HuH-7.5 (cell line): ENCODE measurements around the gene SLC43A1.

Experiments
- DNase-seq: peaks from one replicate; pipeline ENCODE4 v3.0.0; 2011; ENCODE audit warnings: low spot score

Gene SLC43A1

DNA sequence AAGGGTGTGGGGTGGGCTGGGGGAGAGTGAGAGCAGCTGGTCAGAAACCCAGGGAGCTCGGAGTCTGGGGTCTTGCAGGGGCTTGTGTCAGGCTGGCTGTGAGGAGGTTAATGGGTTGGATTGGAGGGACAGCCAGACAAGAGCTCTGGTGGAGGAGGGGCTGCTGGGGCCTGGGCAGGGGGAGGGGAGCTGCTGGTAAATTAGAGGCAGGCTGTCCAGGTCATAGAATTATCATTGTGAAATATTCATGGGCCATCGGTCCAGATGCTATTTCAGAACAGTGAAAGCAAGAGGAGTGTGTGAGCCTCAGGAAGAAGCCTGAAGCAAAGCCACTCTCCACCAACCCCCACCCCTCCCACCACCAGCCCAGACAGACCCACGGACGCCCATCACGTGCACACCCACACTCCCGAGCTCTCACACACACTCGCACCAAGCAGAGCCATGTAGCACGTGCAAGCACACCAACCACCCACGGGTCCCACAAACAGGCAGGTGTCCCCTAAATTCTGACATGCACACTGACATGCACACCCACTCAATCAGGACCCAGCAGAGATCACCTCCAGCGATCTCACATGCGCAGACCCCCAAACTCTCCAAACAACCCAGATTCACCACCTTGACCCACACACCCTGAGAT lies 36.4 kb downstream of the SLC43A1 start:
- DNase-seq: no peak

DNA sequence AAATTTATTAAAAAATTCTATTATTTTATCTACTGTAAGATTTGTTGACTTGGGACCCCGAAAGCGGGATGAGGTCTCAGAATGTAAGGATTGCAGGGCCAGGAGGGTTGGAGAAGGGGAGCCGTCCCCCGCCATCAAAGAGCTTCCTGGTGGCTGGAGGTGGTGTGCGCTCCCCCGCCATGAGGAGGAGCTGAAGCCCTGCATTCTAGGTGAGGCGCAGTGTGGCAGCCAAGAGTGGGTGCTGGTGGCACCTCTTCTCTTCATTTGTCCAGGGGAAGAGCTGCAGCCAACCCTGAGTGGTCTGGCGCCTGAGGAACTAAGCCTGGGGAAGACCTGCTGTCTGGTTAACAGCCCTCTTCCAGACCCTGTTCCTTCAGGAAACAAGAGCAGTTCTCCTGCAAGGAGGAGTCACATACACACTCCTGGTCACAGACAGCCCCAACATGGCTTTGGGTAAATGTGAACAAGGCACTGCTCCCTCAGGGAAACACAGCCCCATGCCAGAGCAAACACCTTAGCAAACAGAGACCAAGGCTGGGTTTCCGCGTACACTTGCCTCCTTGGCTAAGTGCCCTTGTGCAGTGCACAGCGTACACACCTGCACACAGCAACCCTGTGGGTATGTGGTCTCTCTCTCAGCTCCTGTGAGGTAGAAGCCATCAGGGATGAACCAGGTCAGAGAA lies 37.9 kb downstream of the SLC43A1 start:
- peak; percentile 73 for DNase-seq

DNA sequence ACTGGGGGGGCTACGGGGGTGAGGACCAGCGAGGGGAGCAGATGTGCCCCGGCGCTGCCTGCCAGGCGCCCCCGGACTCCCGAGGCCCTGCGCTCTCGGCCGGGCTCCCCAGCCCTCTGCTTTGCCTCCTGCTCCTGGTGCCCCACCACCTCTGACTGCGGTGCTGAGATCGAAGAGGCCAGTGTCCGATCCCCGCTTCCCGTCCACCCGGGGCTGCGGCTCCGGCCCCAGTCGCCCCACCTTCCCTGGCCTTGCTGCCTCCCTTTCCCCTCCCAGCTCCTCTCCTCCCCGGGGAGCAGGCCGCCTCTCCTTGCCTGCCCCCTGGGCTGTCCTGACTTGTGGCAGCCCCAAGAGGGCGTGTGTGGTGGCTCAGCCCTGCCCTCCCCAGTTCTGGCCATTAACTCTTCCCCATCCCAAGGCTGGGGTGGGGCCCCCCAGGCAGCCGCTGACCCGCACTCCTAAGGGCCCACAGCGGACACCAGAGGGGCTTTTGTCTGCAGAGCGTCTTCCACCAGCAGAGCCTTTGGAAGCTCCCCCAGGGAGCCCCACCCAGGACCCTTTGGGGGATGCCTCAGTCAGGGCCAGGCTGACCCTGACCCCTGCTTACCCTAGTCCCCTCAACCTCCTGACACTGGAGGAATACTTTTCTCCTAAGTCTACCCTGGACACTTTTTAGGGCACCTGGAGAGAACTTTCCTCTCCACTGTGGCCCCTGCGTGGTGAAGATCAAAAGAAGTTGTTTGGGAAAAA lies 38.6 kb downstream of the SLC43A1 start:
- DNase-seq: peak; percentile 100

DNA sequence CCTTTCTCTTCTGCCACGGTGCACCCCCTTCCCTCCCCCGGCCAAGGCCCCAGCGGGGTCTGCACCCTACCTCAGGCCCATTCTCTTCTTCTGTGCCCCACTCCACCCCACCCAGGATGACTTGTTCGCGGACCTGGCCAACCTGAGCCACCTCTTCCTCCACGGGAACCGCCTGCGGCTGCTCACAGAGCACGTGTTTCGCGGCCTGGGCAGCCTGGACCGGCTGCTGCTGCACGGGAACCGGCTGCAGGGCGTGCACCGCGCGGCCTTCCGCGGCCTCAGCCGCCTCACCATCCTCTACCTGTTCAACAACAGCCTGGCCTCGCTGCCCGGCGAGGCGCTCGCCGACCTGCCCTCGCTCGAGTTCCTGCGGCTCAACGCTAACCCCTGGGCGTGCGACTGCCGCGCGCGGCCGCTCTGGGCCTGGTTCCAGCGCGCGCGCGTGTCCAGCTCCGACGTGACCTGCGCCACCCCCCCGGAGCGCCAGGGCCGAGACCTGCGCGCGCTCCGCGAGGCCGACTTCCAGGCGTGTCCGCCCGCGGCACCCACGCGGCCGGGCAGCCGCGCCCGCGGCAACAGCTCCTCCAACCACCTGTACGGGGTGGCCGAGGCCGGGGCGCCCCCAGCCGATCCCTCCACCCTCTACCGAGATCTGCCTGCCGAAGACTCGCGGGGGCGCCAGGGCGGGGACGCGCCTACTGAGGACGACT lies 39.3 kb downstream of the SLC43A1 start:
- peak; percentile 95 for DNase-seq

GRCh38 chr11:57475671-57476046 lies 39.8 kb downstream of the SLC43A1 start:
- DNase-seq: no peak

DNA sequence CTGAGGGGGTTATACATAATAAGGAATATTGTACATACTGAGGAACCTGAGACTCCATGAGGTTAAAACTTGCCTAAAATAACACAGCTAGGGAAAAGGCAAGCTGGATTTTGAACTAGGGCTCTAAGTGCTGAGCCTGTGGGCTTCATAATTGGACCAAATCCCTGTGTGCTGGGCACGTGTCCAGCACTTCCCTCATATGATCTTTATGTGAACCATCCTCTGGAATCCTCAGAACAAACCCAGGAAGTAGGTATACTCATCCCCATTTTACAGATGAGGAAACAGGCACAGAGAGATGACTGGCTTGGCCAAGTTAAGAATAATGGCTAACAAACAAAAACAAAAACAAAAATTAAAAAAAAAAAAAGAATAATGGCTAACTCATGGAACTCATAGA lies 40.3 kb downstream of the SLC43A1 start:
- DNase-seq: no peak

DNA sequence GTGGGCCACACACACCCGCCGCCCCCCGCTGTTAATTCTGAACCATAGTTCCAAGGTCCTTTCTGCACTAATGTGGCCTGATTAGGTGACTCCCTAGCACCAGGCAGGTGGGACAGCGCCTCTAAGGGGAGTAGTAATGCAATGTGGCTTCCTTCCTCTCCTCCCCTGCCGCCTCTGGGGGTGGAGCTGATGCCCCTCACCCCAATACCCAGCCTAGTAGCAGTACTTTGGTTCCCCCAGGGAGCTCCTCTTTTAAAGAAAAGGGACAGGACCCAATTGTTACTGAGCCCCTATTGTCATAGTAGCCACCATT lies 40.7 kb downstream of the SLC43A1 start:
- peak; percentile 57 for DNase-seq

DNA sequence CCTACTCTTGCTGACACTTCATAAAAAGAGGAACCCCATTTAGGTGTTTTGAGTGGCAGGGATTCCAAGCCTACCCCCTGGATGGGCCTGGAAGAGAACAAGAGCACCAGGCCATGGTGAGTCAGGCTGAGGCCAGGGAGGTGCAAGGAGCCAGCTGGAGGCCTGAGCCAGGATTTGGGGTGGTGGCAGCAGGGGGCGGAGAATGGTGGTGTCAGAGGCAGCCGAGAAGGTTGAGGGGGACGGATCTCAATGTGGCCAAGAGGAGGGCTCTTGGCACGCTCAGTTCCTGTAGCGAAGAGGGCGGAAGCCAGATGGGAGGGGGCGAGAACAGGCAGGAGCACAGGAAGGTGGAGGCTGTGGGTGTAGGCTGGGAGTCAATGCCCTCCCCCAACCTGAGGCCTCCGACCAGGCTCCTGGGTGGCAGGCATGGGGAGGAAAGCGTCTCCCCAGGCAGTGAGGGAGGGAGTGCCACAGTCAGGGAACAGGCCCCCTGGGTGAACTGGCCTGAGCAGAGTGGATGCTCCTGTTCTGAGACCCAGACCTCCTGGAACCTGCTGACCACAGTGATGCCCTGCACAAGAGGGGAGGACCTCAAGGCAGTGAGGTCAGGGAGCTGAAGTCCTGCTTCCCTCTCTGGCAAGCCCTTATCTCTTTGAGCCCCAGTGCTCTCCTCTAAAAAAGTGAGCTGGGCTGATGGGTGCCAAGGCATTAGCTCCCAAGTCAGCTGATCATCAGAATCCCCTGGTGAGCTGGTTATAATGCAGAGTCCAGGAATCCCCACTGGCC lies 41.3 kb downstream of the SLC43A1 start:
- no peak for DNase-seq

GRCh38 chr11:57473285-57473841 lies 42.1 kb downstream of the SLC43A1 start:
- no peak for DNase-seq

DNA sequence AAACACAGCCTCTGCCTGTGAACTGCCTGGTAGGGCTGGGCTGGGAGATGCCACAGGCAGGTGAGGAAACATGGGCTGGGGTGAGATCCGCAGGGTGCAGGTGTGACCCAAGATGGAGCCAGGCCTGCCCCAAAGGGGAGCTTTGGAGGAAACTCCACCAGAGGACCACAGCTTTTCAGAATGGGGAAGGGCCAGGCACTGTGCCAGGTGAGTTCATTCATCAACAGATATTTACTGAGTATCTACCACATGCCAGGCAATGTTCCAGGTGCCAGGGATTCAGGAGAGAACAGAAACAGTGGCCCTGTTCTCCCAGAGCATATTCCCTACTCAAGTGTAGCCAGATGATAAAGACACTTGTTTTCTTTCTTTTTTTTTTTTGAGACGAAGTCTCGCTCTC lies 44.0 kb downstream of the SLC43A1 start:
- DNase-seq: no peak

- no peak for DNase-seq
These were observed 46.2 kb downstream of the SLC43A1 start for GRCh38 chr11:57469268-57469667.

- peak; percentile 32 for DNase-seq
These were observed 47.2 kb downstream of the SLC43A1 start for GRCh38 chr11:57468276-57468675.

DNA sequence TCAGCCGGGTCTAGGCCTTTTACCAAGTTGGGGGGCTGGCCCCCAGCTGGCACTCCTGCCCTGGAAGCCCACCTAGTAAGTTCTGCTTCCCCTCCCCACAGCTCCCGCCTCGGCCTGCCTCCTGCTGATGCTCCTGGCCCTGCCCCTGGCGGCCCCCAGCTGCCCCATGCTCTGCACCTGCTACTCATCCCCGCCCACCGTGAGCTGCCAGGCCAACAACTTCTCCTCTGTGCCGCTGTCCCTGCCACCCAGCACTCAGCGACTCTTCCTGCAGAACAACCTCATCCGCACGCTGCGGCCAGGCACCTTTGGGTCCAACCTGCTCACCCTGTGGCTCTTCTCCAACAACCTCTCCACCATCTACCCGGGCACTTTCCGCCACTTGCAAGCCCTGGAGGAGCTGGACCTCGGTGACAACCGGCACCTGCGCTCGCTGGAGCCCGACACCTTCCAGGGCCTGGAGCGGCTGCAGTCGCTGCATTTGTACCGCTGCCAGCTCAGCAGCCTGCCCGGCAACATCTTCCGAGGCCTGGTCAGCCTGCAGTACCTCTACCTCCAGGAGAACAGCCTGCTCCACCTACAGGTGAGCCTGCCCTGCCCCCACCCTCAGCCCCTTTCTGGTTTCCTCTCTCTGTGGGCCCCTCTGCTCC lies 47.9 kb downstream of the SLC43A1 start:
- DNase-seq: no peak

- DNase-seq: no peak
These were observed 48.8 kb downstream of the SLC43A1 start for GRCh38 chr11:57466680-57467079.

GRCh38 chr11:57464539-57465181 lies 50.8 kb downstream of the SLC43A1 start:
- DNase-seq: no peak

DNA sequence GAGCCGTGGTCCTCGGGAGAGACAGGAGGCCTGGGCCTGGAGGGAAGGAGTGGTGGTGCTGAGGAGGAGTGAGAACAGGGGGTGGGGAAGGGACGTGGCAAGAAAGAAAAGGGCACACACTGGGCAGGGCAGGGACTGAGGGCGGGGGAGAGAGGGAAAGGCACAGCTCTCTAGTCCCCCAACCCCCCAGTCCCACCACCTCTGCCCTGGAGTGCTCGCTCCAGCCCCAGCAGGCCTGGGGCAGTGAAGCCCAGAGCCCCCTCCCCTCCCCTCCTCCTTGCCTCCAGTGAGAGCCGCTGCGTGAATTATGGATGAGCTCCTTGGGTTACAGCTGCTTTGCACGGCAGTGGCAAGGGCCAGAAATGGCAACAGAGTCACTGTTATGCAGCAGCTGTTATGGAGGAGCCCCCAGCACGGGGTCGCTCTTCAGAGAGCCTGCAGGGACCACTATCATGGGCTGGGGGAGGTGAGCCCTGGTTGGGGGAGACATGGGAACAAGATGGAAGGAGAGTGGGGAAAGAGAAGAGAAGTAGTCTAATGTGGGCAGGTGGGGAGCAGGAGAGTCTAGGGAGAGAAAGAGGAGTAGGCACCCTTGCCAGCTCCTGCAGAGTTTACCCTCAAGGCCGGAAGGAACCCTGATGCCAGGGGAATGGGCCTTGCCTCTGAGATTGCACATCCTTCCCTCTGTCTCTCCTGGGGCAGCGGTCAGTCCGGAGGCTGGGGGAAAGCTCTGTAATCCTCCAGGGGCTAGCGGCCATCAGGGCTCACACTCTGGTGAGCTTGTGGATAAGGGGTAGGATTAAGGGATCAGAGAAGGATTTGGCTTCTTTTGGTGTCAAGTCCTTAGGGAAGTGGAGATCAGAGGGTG lies 51.6 kb downstream of the SLC43A1 start:
- no peak for DNase-seq

GRCh38 chr11:57462597-57462996 lies 52.9 kb downstream of the SLC43A1 start:
- peak; percentile 75 for DNase-seq

DNA sequence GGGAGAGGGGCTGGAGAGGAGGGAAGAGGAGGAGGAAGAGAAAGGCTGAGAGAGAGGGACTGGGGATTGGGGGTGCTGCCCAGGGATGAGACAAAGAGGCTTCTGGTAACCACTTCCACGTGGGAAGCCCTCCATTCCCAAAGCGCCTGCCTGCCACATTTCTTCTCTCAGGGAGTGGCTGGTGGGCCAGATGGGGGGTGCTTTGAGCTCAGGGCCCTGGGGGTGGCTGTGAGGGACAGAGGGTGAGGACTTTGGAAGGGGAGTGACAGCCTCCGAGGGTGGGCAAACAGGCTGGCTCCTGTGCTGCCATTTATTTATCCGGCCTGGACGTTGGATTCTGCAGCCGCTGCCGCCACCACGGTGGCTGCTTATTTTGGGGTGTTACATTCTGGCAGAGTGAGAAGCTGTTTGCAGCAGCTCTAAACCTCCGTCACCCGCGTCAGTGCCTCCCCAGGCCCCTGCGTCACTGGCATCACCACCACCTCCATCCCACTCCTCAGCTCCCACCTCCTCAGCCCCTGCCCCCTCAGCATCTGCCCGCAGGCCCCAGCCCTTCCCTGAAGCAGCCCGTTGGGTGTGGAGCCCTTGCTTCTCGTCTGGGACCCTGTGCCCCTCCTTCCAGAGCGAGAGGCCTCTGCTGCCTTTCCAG lies 53.5 kb downstream of the SLC43A1 start:
- DNase-seq: no peak
